Articular chondrocyte of knee joint (primary cell): ENCODE measurements around the gene MARVELD3. TPM values are rescaled to one million over a fixed set of nuclear protein-coding genes. Genes with fewer than 3 reads are reported as not detected.

Source experiments
- small RNA-seq: library from RNA; depleted of rRNA; stranded (forward); fragments of <200 nt; gene quantifications from one replicate; pipeline ENCODE3, GENCODE V24; 2012
- total RNA-seq: library from RNA; depleted of rRNA; stranded (reverse); fragments of >200 nt; gene quantifications from 2 replicates; pipeline ENCODE4 v1.2.3, GENCODE V29; 2012

The MARVELD3 gene
- 0.11 TPM in 1 of 2 replicates, not detected in the other for total RNA-seq

GRCh38 chr16:71626018-71626857 lies at the start of gene MARVELD3:
TSS of gene MARVELD3 (plus strand) at chr16:71626184. CDS start at chr16:71626230, 46 bp downstream.

GRCh38 chr16:71576971-71577370 lies 49.0 kb upstream of the MARVELD3 start, which contains the start of gene TAT:
TSS of gene TAT (minus strand) at chr16:71577092. CDS start at chr16:71576415, 677 bp downstream.

Small RNAs within 50 kb of the gene (small RNA-seq; reads per million reads assigned to genes)
- not detected for gene RNU6-208P

Other genes with a start within 250 kb of the MARVELD3 start
- gene TLE7, start 184.1 kb upstream of the MARVELD3 start, total RNA-seq = not detected in 2 replicates
- 10.8 and 11.1 TPM in 2 replicates for gene ZNF23, start 163.9 kb upstream of the MARVELD3 start, total RNA-seq
- gene ZNF19, start 136.9 kb upstream of the MARVELD3 start, total RNA-seq = 4.9 and 6.4 TPM in 2 replicates
- gene CHST4, start 99.8 kb upstream of the MARVELD3 start, total RNA-seq = 0.22 and 0.26 TPM in 2 replicates
- not detected in 2 replicates for gene TAT, start 49.1 kb upstream of the MARVELD3 start, total RNA-seq
- gene PHLPP2, start 98.5 kb downstream of the MARVELD3 start, total RNA-seq = 13.5 and 14.2 TPM in 2 replicates
- gene AP1G1, start 182.7 kb downstream of the MARVELD3 start, total RNA-seq = 101 and 103 TPM in 2 replicates
- 13.9 and 16.6 TPM in 2 replicates for gene ATXN1L, start 219.8 kb downstream of the MARVELD3 start, total RNA-seq